Measurements from ENCODE around the gene CEP72.
"Not testable (repeated sequence)": the region's sequence is repeated elsewhere in the genome, so short reads cannot be mapped to it uniquely, and the experiment has no call there.

The CEP72 gene

GRCh38 chr5:618450-618849, 6.3 kb downstream of the CEP72 start:
- DNase-seq (ENCODE audit: low read depth in 2 of 2): no peak

GRCh38 chr5:619444-619843, 7.3 kb downstream of the CEP72 start:
- DNase-seq (ENCODE audit: low read depth in 2 of 2): no peak

- DNase-seq (ENCODE audit: low read depth in 2 of 2): no peak
Observed at GRCh38 chr5:620152-620551, 8.0 kb downstream of the CEP72 start.

- DNase-seq (ENCODE audit: low read depth in 2 of 2): no peak
Observed at GRCh38 chr5:620586-621180, 8.5 kb downstream of the CEP72 start.

GRCh38 chr5:621341-621761, 9.2 kb downstream of the CEP72 start:
- DNase-seq (ENCODE audit: low read depth in 2 of 2): no peak

GRCh38 chr5:622359-622758, 10.2 kb downstream of the CEP72 start:
- DNase-seq (ENCODE audit: low read depth in 2 of 2): no peak

GRCh38 chr5:622946-623522, 10.9 kb downstream of the CEP72 start:
- no peak for DNase-seq (ENCODE audit: low read depth in 2 of 2)

GRCh38 chr5:623531-623930, 11.4 kb downstream of the CEP72 start:
- no peak for DNase-seq (ENCODE audit: low read depth in 2 of 2)

- no peak for DNase-seq (ENCODE audit: low read depth in 2 of 2)
Observed at GRCh38 chr5:624118-624950, 12.2 kb downstream of the CEP72 start.

- no peak for DNase-seq (ENCODE audit: low read depth in 2 of 2)
Observed at GRCh38 chr5:624951-625230, 12.8 kb downstream of the CEP72 start.

GRCh38 chr5:625516-625915, 13.4 kb downstream of the CEP72 start:
- no peak for DNase-seq (ENCODE audit: low read depth in 2 of 2)

- no peak for DNase-seq (ENCODE audit: low read depth in 2 of 2)
Observed at GRCh38 chr5:626850-627249, 14.7 kb downstream of the CEP72 start.

- no peak for DNase-seq (ENCODE audit: low read depth in 2 of 2)
Observed at GRCh38 chr5:627840-628239, 15.7 kb downstream of the CEP72 start.

GRCh38 chr5:628351-629205, 16.4 kb downstream of the CEP72 start:
- DNase-seq (ENCODE audit: low read depth in 2 of 2): not testable (repeated sequence)

- DNase-seq (ENCODE audit: low read depth in 2 of 2): no peak
Observed at GRCh38 chr5:633501-633955, 21.4 kb downstream of the CEP72 start.

GRCh38 chr5:634191-634590, 22.1 kb downstream of the CEP72 start:
- DNase-seq (ENCODE audit: low read depth in 2 of 2): no peak

- no peak for DNase-seq (ENCODE audit: low read depth in 2 of 2)
Observed at GRCh38 chr5:635306-636055, 23.3 kb downstream of the CEP72 start.

GRCh38 chr5:636951-637350, 24.8 kb downstream of the CEP72 start:
- DNase-seq (ENCODE audit: low read depth in 2 of 2): no peak

GRCh38 chr5:637581-638450, 25.7 kb downstream of the CEP72 start:
- DNase-seq (ENCODE audit: low read depth in 2 of 2): no peak

GRCh38 chr5:638501-639252, 26.5 kb downstream of the CEP72 start:
- DNase-seq (ENCODE audit: low read depth in 2 of 2): no peak
